ENCODE results near the gene SREK1IP1.
"Not testable (repeated sequence)": the region's sequence is repeated elsewhere in the genome, so short reads cannot be mapped to it uniquely, and the experiment has no call there.

The SREK1IP1 gene

GRCh38 chr5:64722588-64722987 lies 45.9 kb downstream of the SREK1IP1 start:
- no peak overlapping the region for H2AFZ ChIP-seq (ENCODE audit: low read depth, low read length)
- H3K9ac ChIP-seq (ENCODE audit: low read length), result no peak overlapping the region
- no peaks in the 10 kb centered on the region for H3K36me3 ChIP-seq (replicated peaks; ENCODE audit: low read depth, low read length)
- H4K20me1 ChIP-seq (ENCODE audit: insufficient read depth, low read length), result no peaks in the 10 kb centered on the region
- no peak overlapping the region for H3K27ac ChIP-seq (ENCODE audit: low read length)
- no peaks in the 10 kb centered on the region for H3K4me1 ChIP-seq (ENCODE audit: low read length)
- TF ChIP-seq EZH2phosphoT487 (IDR thresholded peaks at IDR 0.05; ENCODE audit: low read depth) (no peak), CTCF (IDR thresholded peaks at IDR 0.05; ENCODE audit: low read depth, low read length) (no peak)
- H3K4me3 ChIP-seq (ENCODE audit: low read length), result no peak overlapping the region
- no peak overlapping the region for H3K4me2 ChIP-seq (ENCODE audit: low read length)
- H3K79me2 ChIP-seq (ENCODE audit: low read length), result no peaks in the 10 kb centered on the region
- H3K9me3 ChIP-seq (ENCODE audit: insufficient read depth, low read length), result no peaks in the 10 kb centered on the region
- no peaks in the 10 kb centered on the region for H3K27me3 ChIP-seq (ENCODE audit: low read depth, low read length)

- not testable (repeated sequence) for H3K4me3 ChIP-seq (ENCODE audit: low read length); H3K4me1 ChIP-seq (ENCODE audit: low read length); H2AFZ ChIP-seq (ENCODE audit: low read depth, low read length); H3K79me2 ChIP-seq (ENCODE audit: low read length); H3K9ac ChIP-seq (ENCODE audit: low read length); H3K36me3 ChIP-seq (replicated peaks; ENCODE audit: low read depth, low read length); H3K27me3 ChIP-seq (ENCODE audit: low read depth, low read length); H3K4me2 ChIP-seq (ENCODE audit: low read length); H4K20me1 ChIP-seq (ENCODE audit: insufficient read depth, low read length); H3K27ac ChIP-seq (ENCODE audit: low read length); H3K9me3 ChIP-seq (ENCODE audit: insufficient read depth, low read length)
Measured at GRCh38 chr5:64714495-64714894, 54.0 kb downstream of the SREK1IP1 start.

- TF ChIP-seq EZH2phosphoT487 (IDR thresholded peaks at IDR 0.05; ENCODE audit: low read depth) (no peak), CTCF (IDR thresholded peaks at IDR 0.05; ENCODE audit: low read depth, low read length) (no peak)
- Histone ChIP-seq H3K27ac (ENCODE audit: low read length) (no peak overlapping the region), H3K27me3 (ENCODE audit: low read depth, low read length) (no peaks in the 10 kb centered on the region), H3K9ac (ENCODE audit: low read length) (no peak overlapping the region), H3K4me2 (ENCODE audit: low read length) (no peak overlapping the region), H3K9me3 (ENCODE audit: insufficient read depth, low read length) (no peaks in the 10 kb centered on the region), H3K4me1 (ENCODE audit: low read length) (no peaks in the 10 kb centered on the region), H3K36me3 (replicated peaks; ENCODE audit: low read depth, low read length) (no peaks in the 10 kb centered on the region), H3K4me3 (ENCODE audit: low read length) (no peak overlapping the region), H4K20me1 (ENCODE audit: insufficient read depth, low read length) (no peaks in the 10 kb centered on the region), H2AFZ (ENCODE audit: low read depth, low read length) (no peak overlapping the region), H3K79me2 (ENCODE audit: low read length) (no peaks in the 10 kb centered on the region)
Measured at GRCh38 chr5:64707191-64707590, 61.3 kb downstream of the SREK1IP1 start.

GRCh38 chr5:64706074-64706473 lies 62.4 kb downstream of the SREK1IP1 start:
- not testable (repeated sequence) for H3K4me2 ChIP-seq (ENCODE audit: low read length); H3K4me1 ChIP-seq (ENCODE audit: low read length); H3K9me3 ChIP-seq (ENCODE audit: insufficient read depth, low read length); H4K20me1 ChIP-seq (ENCODE audit: insufficient read depth, low read length); H3K9ac ChIP-seq (ENCODE audit: low read length); H2AFZ ChIP-seq (ENCODE audit: low read depth, low read length); H3K27me3 ChIP-seq (ENCODE audit: low read depth, low read length); H3K4me3 ChIP-seq (ENCODE audit: low read length); H3K79me2 ChIP-seq (ENCODE audit: low read length); H3K27ac ChIP-seq (ENCODE audit: low read length); H3K36me3 ChIP-seq (replicated peaks; ENCODE audit: low read depth, low read length)

GRCh38 chr5:64700765-64701164 lies 67.7 kb downstream of the SREK1IP1 start:
- Histone ChIP-seq H2AFZ (ENCODE audit: low read depth, low read length) (no peak overlapping the region), H3K4me2 (ENCODE audit: low read length) (no peak overlapping the region), H3K79me2 (ENCODE audit: low read length) (no peaks in the 10 kb centered on the region), H3K9me3 (ENCODE audit: insufficient read depth, low read length) (no peaks in the 10 kb centered on the region), H3K36me3 (replicated peaks; ENCODE audit: low read depth, low read length) (no peaks in the 10 kb centered on the region), H4K20me1 (ENCODE audit: insufficient read depth, low read length) (no peaks in the 10 kb centered on the region), H3K27me3 (ENCODE audit: low read depth, low read length) (no peaks in the 10 kb centered on the region), H3K4me1 (ENCODE audit: low read length) (no peaks in the 10 kb centered on the region), H3K27ac (ENCODE audit: low read length) (no peak overlapping the region), H3K4me3 (ENCODE audit: low read length) (no peak overlapping the region), H3K9ac (ENCODE audit: low read length) (no peak overlapping the region)
- TF ChIP-seq CTCF (IDR thresholded peaks at IDR 0.05; ENCODE audit: low read depth, low read length), result no peak
- TF ChIP-seq EZH2phosphoT487 (IDR thresholded peaks at IDR 0.05; ENCODE audit: low read depth), result no peak

- H3K4me3 ChIP-seq (ENCODE audit: low read length); H3K27me3 ChIP-seq (ENCODE audit: low read depth, low read length); H3K27ac ChIP-seq (ENCODE audit: low read length); H4K20me1 ChIP-seq (ENCODE audit: insufficient read depth, low read length); H2AFZ ChIP-seq (ENCODE audit: low read depth, low read length); H3K9ac ChIP-seq (ENCODE audit: low read length); H3K4me1 ChIP-seq (ENCODE audit: low read length); H3K9me3 ChIP-seq (ENCODE audit: insufficient read depth, low read length); H3K79me2 ChIP-seq (ENCODE audit: low read length); H3K4me2 ChIP-seq (ENCODE audit: low read length); H3K36me3 ChIP-seq (replicated peaks; ENCODE audit: low read depth, low read length): not testable (repeated sequence)
Measured at GRCh38 chr5:64696414-64696813, 72.1 kb downstream of the SREK1IP1 start.
